ENCODE data around the gene FSTL4.

- TF ChIP-seq CTCF (IDR thresholded peaks at IDR 0.05) (no peak), POLR2A (IDR thresholded peaks at IDR 0.05) (no peak)
These were observed 186.6 kb downstream of the FSTL4 start for GRCh38 chr5:133425764-133426163.

Measured in uterus (tissue), 2 donors.